ENCODE data around the gene SPOCK1. TPM values are rescaled to one million over a fixed set of nuclear protein-coding genes. Genes with fewer than 3 reads are reported as not detected.

SPOCK1 gene
- total and polyA plus RNA-seq, 10 donors: 0.50 to 17.0 (median 6.6) TPM

- Histone ChIP-seq H3K27me3 (replicated peaks in 1 of 7) (no peaks in the 10 kb centered on the region), H3K4me3 (no peak overlapping the region), H3K36me3 (no peaks in the 10 kb centered on the region), H3K4me1 (no peaks in the 10 kb centered on the region), H3K9me3 (no peaks in the 10 kb centered on the region), H3K27ac (no peak overlapping the region)
- no peak for TF ChIP-seq CTCF (IDR thresholded peaks at IDR 0.05 in 8 of 11, conservative IDR thresholded peaks at IDR 0.05 in 3 of 11)
- TF ChIP-seq POLR2AphosphoS5 (IDR thresholded peaks at IDR 0.05): no peak
- no peak for TF ChIP-seq POLR2A (IDR thresholded peaks at IDR 0.05)
- 58 to 73% (median 60%) methylated on average over 3 of the region's 3 CpGs for WGBS, 5 donors
- intact Hi-C loops (cut with DNase I; ENCODE audit: low total_unique reads): no loop called here
- DNase-seq: no peak
Measured at GRCh38 chr5:137142346-137142745, 356.8 kb downstream of the SPOCK1 start.

DNA sequence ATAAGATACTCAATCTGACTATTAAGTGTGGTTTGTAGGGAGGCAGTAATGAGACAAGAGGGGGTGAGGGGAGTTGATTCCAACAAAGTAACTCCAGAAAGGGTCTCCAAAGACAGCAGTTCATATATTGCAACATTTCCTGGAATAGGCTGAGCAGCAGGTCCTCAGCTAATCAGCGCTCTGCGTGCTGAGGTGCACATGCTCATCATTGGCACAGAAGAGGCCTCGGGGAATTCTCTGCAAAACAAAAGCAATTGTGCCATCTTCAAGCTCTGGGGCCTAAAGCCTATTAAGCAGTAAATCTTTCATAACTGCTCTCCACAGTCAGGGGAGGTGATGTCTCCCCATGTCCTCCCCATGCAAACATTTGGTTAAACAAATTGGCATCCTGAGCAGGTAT, 357.3 kb downstream of the SPOCK1 start:
- 49 to 59% (median 54%) methylated on average over 3 of the region's 3 CpGs for WGBS, 5 donors
- H3K9me3 ChIP-seq: no peaks in the 10 kb centered on the region
- no peaks in the 10 kb centered on the region for H3K27me3 ChIP-seq (replicated peaks in 1 of 7)
- intact Hi-C loops (cut with DNase I; ENCODE audit: low total_unique reads): no loop called here
- no peak for DNase-seq
- H3K4me3 ChIP-seq: no peak overlapping the region
- H3K36me3 ChIP-seq: no peaks in the 10 kb centered on the region
- TF ChIP-seq POLR2A (IDR thresholded peaks at IDR 0.05) (no peak), POLR2AphosphoS5 (IDR thresholded peaks at IDR 0.05) (no peak), CTCF (IDR thresholded peaks at IDR 0.05 in 8 of 11, conservative IDR thresholded peaks at IDR 0.05 in 3 of 11) (no peak)
- H3K27ac ChIP-seq: no peak overlapping the region
- no peaks in the 10 kb centered on the region for H3K4me1 ChIP-seq

DNA sequence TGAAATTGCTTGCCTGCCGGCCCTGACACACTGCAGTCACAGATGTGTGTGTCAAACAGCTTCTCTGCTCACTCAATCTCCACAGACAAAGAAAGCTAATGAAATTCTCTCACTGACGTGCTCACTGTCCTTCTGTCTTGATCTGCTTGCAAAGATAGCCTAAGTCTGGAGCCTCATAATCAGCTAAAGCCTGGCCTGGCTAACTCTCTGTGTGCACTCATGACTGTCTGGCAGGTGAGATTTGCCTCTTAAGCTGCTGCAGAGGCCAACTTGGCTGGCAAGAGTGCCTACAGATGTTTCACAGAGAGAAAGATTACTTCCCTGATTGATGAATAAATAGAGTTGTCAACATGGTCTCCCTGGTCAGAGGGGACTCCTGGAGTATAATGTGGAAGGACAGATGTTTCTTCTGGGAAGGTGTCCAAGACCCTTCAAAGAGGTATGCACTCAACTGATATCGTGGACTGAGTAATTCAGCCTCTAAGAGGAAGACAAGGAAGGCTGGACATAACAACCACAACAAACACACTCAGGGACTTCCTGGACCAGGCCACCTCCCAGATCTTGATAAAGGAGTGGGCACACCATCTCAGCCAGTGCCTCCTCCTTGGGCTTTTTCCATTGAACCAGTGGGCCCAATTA, 362.0 kb downstream of the SPOCK1 start:
- Histone ChIP-seq H3K4me1 (no peaks in the 10 kb centered on the region), H3K27ac (no peak overlapping the region), H3K4me3 (no peak overlapping the region), H3K36me3 (no peaks in the 10 kb centered on the region), H3K9me3 (no peaks in the 10 kb centered on the region), H3K27me3 (replicated peaks in 1 of 7) (peaks cover 0 to 6% (median 0%) of the 10 kb centered on the region in 7 donors)
- TF ChIP-seq CTCF (IDR thresholded peaks at IDR 0.05 in 8 of 11, conservative IDR thresholded peaks at IDR 0.05 in 3 of 11) (no peak), POLR2AphosphoS5 (IDR thresholded peaks at IDR 0.05) (no peak), POLR2A (IDR thresholded peaks at IDR 0.05) (no peak)
- no peak for DNase-seq
- 46 to 61% (median 57%) methylated on average over 3 of the region's 3 CpGs for WGBS, 5 donors
- intact Hi-C loops (cut with DNase I; ENCODE audit: low total_unique reads): no loop called here

- TF ChIP-seq POLR2A (IDR thresholded peaks at IDR 0.05): no peak
- TF ChIP-seq CTCF (IDR thresholded peaks at IDR 0.05 in 8 of 11, conservative IDR thresholded peaks at IDR 0.05 in 3 of 11): no peak
- no peak for TF ChIP-seq POLR2AphosphoS5 (IDR thresholded peaks at IDR 0.05)
- no peaks in the 10 kb centered on the region for H3K4me1 ChIP-seq
- no peak overlapping the region for H3K4me3 ChIP-seq
- H3K27ac ChIP-seq: no peak overlapping the region
- H3K9me3 ChIP-seq: no peaks in the 10 kb centered on the region
- 61 to 71% (median 64%) methylated on average over 7 of the region's 7 CpGs for WGBS, 5 donors
- peaks cover 0 to 18% (median 0%) of the 10 kb centered on the region in 7 donors for H3K27me3 ChIP-seq (replicated peaks in 1 of 7)
- intact Hi-C loops (cut with DNase I; ENCODE audit: low total_unique reads): no loop called here
- DNase-seq: no peak
- no peaks in the 10 kb centered on the region for H3K36me3 ChIP-seq
Measured at GRCh38 chr5:137134920-137135532, 364.1 kb downstream of the SPOCK1 start.
